Measurements from ENCODE around the gene GUCY1A2.

DNA sequence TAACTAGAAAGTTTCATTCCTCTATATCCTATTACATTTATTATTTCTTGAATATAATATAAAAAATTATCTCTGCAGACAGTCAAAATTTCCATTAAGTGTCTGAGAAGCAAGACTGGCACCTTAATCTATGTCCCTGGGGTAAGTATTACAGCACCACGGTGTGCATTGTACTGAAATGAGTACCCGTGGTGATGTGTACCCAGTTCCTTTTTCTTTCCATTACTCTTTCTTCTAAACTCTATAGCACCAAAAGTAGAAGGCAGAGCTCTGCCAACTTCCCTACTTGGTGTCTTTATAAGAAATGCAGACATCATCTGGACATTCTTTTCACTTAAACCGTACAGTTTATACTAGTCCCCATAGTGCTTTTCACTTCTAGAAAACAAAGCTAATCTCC lies 161.7 kb downstream of the GUCY1A2 start:
- TF ChIP-seq, protein P1, sequence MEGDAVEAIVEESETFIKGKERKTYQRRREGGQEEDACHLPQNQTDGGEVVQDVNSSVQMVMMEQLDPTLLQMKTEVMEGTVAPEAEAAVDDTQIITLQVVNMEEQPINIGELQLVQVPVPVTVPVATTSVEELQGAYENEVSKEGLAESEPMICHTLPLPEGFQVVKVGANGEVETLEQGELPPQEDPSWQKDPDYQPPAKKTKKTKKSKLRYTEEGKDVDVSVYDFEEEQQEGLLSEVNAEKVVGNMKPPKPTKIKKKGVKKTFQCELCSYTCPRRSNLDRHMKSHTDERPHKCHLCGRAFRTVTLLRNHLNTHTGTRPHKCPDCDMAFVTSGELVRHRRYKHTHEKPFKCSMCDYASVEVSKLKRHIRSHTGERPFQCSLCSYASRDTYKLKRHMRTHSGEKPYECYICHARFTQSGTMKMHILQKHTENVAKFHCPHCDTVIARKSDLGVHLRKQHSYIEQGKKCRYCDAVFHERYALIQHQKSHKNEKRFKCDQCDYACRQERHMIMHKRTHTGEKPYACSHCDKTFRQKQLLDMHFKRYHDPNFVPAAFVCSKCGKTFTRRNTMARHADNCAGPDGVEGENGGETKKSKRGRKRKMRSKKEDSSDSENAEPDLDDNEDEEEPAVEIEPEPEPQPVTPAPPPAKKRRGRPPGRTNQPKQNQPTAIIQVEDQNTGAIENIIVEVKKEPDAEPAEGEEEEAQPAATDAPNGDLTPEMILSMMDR (IDR thresholded peaks at IDR 0.05) = no peak
- TF ChIP-seq EP300 (IDR thresholded peaks at IDR 0.05) (no peak), POLR2A (IDR thresholded peaks at IDR 0.05; ENCODE audit: low read depth) (no peak), POLR2AphosphoS5 (IDR thresholded peaks at IDR 0.05) (no peak)
